Neural cell (in vitro differentiated cells): ENCODE data around the gene DLK1.

ENCODE experiments used
- CTCF ChIP-seq: fragments of 450-650 bp; IDR thresholded peaks from 2 replicates; pipeline ENCODE4 v1.5.1; 2014; ENCODE audit warnings: antibody characterized with exemption, mild to moderate bottlenecking, moderate library complexity; ENCODE audit not compliant: poor library complexity, severe bottlenecking
- EP300 ChIP-seq: fragments of 450-650 bp; conservative IDR thresholded peaks from 2 replicates; pipeline ENCODE4 v1.6.1; 2014; ENCODE audit warnings: antibody characterized with exemption, mild to moderate bottlenecking, moderate library complexity; ENCODE audit not compliant: poor library complexity, severe bottlenecking
- EZH2 ChIP-seq: fragments of 200-600, 300-800 bp; shearing (Covaris generic), sonication (generic); IDR thresholded peaks from 2 replicates; pipeline ENCODE4 v1.6.1; 2014; ENCODE audit warnings: antibody characterized with exemption, low read length, borderline replicate concordance, mild to moderate bottlenecking; ENCODE audit not compliant: insufficient read depth, poor library complexity, severe bottlenecking
- MXI1 ChIP-seq: fragments of 450-650 bp; conservative IDR thresholded peaks from 2 replicates; pipeline ENCODE4 v1.6.1; 2014; ENCODE audit warnings: antibody characterized with exemption, mild to moderate bottlenecking; ENCODE audit not compliant: poor library complexity, severe bottlenecking
- POLR2AphosphoS5 ChIP-seq: IDR thresholded peaks from 2 replicates; pipeline ENCODE4 v1.6.1; 2012
- RAD21 ChIP-seq: fragments of 450-650 bp; conservative IDR thresholded peaks from 2 replicates; pipeline ENCODE4 v1.6.1; 2014; ENCODE audit warnings: antibody characterized with exemption, mild to moderate bottlenecking, moderate library complexity
- REST ChIP-seq: IDR thresholded peaks from 2 replicates; pipeline ENCODE4 v1.6.1; 2012; ENCODE audit warnings: borderline replicate concordance

GRCh38 chr14:100770046-100770445 lies 43.4 kb downstream of the DLK1 start:
- TF ChIP-seq CTCF (no peak), POLR2AphosphoS5 (no peak), EP300 (no peak), REST (no peak), EZH2 (no peak), RAD21 (no peak), MXI1 (no peak)
